GM12878 (cell line): ENCODE results near the gene CEND1.

Source experiments
- CREB1 ChIP-seq: IDR thresholded peaks from 2 replicates; pipeline ENCODE4 v1.6.1; 2012; ENCODE audit warnings: low read depth, mild to moderate bottlenecking, inconsistent platforms
- SIN3A ChIP-seq: IDR thresholded peaks from 2 replicates; pipeline ENCODE4 v1.6.1; 2012; ENCODE audit warnings: low read depth, low read length, improper control_type of control experiment
- TF ChIP-seq, protein P1 (sequence below), 3 experiments: IDR thresholded peaks in 2 of 3; conservative IDR thresholded peaks in 1 of 3; 2 replicates each; pipeline ENCODE4 v1.5.1; 2011; ENCODE audit warnings: low read depth in 3 of 3, low read length in 3 of 3, mild to moderate bottlenecking in 3 of 3, control low read depth in 2 of 3, moderate library complexity in 2 of 3, inconsistent platforms in 1 of 3, mixed read lengths in 1 of 3; ENCODE audit not compliant: control insufficient read depth in 2 of 3, insufficient read depth in 1 of 3; ENCODE audit errors: extremely low read depth in 1 of 3

DNA sequence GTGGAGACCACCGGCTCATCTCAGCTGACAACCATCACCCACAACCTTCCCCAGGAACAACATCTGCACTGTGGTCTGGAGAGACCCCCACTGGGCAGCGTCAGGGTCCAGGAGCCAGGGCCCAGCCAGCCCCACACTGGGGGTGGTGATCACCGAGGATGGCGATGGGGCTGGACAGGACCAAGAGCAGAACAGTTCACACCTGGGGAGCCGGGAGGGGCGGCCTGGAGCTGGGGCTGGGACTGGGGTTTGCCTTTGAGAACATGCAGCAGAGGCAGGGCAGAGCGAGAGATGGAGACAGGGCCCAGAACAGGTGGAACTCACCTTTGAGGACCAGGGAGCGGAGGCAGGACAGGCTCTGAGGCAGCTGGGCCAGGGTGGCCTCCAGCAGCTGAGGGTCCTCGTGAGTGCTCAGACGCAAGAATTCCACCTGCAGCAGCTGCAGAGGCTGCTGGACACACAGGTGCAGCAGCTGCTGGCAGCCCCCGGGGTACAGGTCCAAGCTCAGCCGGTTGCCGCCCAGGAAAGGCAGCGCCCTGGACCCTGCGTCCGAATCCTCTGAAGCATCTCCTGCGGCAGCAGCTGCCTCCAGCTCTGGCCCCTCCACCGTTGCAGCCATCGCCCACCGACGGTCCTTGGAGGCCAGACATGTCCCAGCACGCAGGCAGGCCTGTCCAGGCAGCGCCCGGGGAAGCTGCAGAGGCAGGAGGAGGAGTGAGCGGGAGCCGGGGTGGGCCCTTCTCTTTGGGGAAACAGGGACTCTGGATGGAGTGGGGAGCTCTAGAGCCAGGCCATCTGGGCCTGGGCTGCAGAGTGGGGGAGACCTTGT is 14.1 kb upstream of the CEND1 start:
- no peak for TF ChIP-seq SIN3A
- TF ChIP-seq, protein P1, sequence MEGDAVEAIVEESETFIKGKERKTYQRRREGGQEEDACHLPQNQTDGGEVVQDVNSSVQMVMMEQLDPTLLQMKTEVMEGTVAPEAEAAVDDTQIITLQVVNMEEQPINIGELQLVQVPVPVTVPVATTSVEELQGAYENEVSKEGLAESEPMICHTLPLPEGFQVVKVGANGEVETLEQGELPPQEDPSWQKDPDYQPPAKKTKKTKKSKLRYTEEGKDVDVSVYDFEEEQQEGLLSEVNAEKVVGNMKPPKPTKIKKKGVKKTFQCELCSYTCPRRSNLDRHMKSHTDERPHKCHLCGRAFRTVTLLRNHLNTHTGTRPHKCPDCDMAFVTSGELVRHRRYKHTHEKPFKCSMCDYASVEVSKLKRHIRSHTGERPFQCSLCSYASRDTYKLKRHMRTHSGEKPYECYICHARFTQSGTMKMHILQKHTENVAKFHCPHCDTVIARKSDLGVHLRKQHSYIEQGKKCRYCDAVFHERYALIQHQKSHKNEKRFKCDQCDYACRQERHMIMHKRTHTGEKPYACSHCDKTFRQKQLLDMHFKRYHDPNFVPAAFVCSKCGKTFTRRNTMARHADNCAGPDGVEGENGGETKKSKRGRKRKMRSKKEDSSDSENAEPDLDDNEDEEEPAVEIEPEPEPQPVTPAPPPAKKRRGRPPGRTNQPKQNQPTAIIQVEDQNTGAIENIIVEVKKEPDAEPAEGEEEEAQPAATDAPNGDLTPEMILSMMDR (IDR thresholded peaks at IDR 0.05 in 2 of 3, conservative IDR thresholded peaks at IDR 0.05 in 1 of 3; ENCODE audit: control insufficient read depth in 2 of 3, extremely low read depth in 1 of 3, insufficient read depth in 1 of 3, low read depth in 3 of 3, low read length in 3 of 3), result no peak
- TF ChIP-seq CREB1, result no peak
